SIG-M5 treated with dmso at 0.1 percent for 504 hours (cell line): ENCODE results near the gene RNU6-8.
A peak's percentile ranks its signal among the peaks of the same experiment; 100 is the strongest.

Experiments
- DNase-seq: peaks from one replicate; lab custom pipeline; 2025; ENCODE audit not compliant: unreplicated experiment; lab: John Stamatoyannopoulos, UW

RNU6-8 gene

GRCh38 chr14:32202998-32203882 lies at the start of gene RNU6-8:
Gene RNU6-8 (minus strand): TSS chr14:32203269.
- DNase-seq = peak; percentile 78

- DNase-seq = peak; percentile 69
Observed at GRCh38 chr14:32252030-32252670, 49.1 kb upstream of the RNU6-8 start.

DNA sequence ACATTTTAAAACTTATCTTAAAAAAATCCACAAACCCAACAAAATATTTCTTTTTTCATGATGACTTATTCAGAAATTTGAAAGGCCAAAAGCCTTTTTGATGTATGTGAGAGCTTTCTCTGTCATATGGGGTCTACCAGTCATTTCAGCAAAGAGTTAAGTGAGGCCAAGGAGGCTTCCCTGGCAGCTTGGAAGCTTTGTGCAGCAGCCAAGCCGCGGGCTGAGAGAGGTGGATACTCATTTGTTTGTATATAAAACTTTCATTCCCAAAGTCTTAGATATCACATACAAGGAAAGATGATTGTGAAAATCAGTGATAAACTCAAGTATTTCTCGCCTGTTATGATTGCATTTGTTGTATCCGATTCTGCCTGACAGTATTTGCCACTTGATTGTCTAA lies 48.5 kb upstream of the RNU6-8 start:
- DNase-seq = no peak

DNA sequence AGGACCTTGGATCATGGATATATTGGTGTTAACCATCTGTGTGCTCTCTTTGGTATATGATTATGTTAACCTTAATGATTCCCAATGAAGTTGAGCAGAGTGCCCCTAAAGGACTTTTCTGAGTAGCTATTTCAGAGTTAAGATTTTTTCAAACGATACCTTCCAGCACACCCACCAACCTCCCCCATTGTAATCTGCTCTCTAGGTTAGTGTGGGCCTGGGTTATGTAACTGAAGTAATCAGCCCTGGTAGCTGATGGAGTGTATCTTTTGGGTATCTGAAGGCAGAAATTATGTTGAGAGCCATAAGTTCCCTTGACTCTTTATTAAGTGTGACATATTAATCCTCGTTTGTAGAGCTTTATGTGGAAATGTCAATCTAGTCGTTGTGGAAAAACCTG lies 47.6 kb upstream of the RNU6-8 start:
- no peak for DNase-seq

GRCh38 chr14:32249780-32250179 lies 46.7 kb upstream of the RNU6-8 start:
- DNase-seq = no peak

GRCh38 chr14:32249371-32249770 lies 46.3 kb upstream of the RNU6-8 start:
- no peak for DNase-seq

DNA sequence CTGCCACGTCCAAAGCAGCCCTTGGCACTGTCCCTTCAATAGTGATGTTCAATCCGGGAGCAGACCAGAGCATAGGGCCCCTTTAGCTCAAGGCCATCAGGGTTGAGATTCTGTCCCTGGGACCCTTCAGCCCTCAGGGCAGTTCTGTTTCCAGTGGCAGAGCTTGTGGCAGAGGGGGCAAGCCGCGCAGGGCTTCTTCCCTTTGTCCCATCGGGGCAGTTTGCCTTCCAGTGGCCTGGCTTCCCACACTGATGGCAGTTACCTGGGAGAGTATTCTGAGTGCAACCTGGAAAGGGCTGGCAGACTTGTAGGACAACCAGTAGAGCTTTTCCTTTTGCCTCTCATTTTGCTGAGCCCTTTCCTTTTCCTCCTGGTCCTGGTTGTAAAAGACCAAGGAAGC lies 43.7 kb upstream of the RNU6-8 start:
- no peak for DNase-seq

DNA sequence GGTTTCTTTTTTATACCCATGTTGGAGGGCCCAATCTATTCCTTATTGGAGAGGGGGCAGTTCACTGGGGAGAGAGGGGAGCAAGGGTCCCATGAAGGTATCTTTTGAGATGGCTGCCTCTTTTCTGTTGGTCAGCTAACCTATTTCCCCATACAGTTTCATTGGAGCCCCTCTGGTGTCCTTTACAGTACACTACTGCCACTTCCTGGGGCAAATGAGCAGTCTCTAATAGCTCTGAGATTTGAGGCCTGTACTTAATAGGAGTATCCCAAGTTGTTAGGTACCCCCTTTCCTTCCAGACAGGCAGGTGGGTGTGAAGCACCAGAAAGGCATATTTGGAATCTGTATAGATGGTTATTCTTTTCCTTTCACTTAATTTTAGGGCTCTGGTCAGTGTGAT lies 41.3 kb upstream of the RNU6-8 start:
- no peak for DNase-seq

GRCh38 chr14:32233260-32233659 lies 30.2 kb upstream of the RNU6-8 start:
- DNase-seq = no peak

- DNase-seq = no peak
Observed at GRCh38 chr14:32232481-32232880, 29.4 kb upstream of the RNU6-8 start.

- DNase-seq = no peak
Observed at GRCh38 chr14:32230695-32231280, 27.7 kb upstream of the RNU6-8 start.

DNA sequence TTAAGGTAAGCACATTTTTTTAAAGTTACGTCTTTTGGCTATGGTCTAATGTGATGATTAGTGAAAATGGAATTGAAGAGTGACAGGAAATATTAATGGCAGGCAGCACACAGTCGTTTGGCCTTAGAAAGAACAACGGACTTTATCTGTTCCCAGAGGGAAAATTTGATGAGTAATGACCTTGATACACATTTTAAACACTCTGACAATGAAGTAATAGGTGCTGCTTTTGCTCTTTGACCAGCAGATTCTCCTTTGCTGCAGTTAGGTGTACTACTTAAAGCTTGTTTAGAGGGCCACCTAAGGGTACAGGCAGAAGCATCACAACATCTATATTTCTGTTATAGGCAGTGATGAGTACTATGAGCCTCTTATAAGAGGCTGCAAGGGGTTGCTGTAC lies 27.1 kb upstream of the RNU6-8 start:
- no peak for DNase-seq

DNA sequence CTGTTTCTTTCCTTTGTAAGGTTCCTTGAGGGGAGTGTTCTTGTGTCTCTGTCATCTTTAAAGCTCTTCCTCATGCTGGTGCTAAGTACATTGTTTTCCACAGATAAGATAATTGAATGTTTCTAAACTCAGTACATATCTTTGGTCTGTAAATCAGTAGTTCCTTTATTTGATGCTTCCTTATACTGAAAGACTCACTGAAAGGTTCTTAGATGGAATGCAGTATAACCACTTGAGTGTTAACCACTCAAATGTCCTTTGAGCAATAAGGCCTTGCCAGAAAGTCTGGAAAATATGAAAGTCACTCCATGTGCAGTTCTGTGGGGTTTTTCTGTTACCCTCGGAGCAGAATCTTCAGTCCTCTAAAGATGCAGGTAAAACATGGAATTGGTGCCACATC lies 23.0 kb upstream of the RNU6-8 start:
- DNase-seq = no peak

DNA sequence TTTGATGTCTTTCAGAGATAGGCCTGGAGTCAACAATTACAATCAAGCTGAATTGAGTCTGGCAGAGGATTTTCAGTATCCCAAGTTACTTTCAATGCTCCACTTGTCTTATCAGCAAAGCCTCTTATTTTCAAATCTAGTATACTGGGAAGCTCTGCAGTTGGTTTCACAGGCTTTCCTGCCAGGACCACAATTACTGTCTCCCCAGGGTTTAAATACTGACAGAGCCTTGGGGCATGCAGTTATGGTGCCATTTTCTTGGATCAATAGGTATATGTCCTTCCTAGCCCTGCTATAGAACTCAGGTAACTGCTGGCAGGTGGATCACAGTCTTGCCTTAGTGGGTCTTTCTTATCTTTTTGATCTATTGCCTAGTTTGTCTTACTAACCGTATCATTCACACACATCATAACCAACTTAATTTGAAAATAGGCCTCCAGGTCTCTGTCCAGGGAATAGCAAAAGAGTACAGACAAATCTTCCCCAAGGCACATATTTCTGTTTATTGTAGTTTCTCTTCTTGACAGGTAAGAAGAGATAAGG lies 22.4 kb upstream of the RNU6-8 start:
- DNase-seq = no peak

GRCh38 chr14:32224737-32225377 lies 21.8 kb upstream of the RNU6-8 start:
- no peak for DNase-seq

GRCh38 chr14:32217301-32217700 lies 14.2 kb upstream of the RNU6-8 start:
- no peak for DNase-seq

GRCh38 chr14:32212833-32213232 lies 9.8 kb upstream of the RNU6-8 start:
- no peak for DNase-seq

GRCh38 chr14:32211068-32211404 lies 8.0 kb upstream of the RNU6-8 start:
- no peak for DNase-seq

DNA sequence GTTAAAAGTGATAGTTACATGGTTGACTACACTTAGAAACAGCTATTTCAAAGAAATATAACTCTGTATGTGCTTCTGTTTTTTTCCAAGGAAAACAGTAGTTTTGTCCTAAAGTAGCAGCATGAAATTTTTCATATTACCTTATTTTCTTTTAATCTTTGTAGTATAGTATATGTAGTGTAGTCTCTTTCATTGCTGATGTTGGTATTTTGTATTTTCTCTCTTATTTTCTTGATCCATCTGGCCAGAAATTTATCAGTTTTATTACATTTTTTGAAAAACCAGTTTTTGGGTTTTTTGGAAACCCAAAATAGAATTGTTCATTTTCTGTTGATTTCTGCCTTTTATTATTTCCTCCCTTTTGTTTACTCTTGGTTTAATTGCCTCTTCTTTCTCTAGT lies 6.4 kb upstream of the RNU6-8 start:
- no peak for DNase-seq

DNA sequence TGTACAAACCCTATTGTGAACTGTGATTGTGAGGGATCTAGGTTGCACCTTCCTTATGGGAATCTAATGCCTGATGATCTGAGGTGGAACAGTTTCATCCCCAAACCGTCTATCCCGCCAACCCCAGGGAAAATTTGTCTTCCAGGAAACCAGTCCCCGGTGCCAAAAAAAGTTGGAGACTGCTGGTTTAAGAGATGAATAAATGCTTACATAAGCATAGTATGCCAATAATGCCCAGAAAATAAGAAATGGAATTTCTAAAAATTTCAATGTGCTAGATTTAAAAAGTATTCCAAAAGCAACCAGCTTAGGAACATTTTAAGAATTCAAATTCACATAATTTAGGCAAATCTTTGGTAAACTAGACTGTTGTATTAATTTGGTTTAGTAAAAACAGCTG lies 5.4 kb upstream of the RNU6-8 start:
- no peak for DNase-seq

GRCh38 chr14:32206552-32206951 lies 3.5 kb upstream of the RNU6-8 start:
- DNase-seq = no peak

DNA sequence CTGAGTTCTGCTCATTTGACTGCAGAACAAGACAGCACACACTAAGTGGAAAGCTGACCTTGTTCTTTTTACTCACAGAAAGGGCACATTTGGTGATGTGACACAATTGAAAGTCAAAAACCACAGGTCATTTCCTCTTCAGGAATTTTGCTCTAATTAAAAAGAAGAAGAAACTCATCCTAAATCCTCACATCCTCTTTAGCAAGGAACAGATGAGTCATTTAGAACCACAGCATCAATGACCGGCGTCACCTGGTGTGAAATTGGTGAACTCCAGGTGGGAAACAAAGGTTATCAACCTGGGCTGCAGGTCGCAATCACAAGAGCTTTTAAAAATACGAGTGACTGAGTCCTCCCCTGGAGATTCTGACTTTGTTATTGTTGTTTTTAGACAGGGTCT lies 2.9 kb upstream of the RNU6-8 start:
- DNase-seq = peak; percentile 19
